GM12878 (cell line): ENCODE measurements around the gene GSKIP. TPM values are rescaled to one million over a fixed set of nuclear protein-coding genes. Genes with fewer than 3 reads are reported as not detected.

Experiments
- ATAC-seq: fragments of 200-7000 bp; cut with Tn5 transposase; 3 replicates; pipeline ENCODE4 v1.9.1; 2020; ENCODE audit warnings: mild to moderate bottlenecking, moderate library complexity
- BruUV-seq: library from RNA; stranded (reverse); fragments of 400-500 nt; replicated peaks from 2 replicates; lab custom pipeline; 2021; lab: Mats Ljungman, UMichigan
- CTCF ChIA-PET: fragments of 300-600 bp; sonication (Branson Sonifier 250); formaldehyde crosslinking; extraction: SDS; loops from one replicate; lab custom pipeline; 2021; ENCODE audit warnings: inconsistent platforms; lab: Yijun Ruan, JAX
- POLR2A ChIA-PET: fragments of 350-600 bp; formaldehyde crosslinking; extraction: SDS; loops from one replicate; lab custom pipeline; 2021; ENCODE audit warnings: inconsistent platforms; lab: Charles Lee
- RAD21 ChIA-PET: fragments of 300-600 bp; sonication (Branson Sonifier 250); formaldehyde crosslinking; loops from one replicate; lab custom pipeline; 2023; ENCODE audit warnings: antibody characterized with exemption; ENCODE audit not compliant: unreplicated experiment; lab: Charles Lee
- SMC1A ChIA-PET: fragments of 300-600 bp; sonication (Branson Sonifier 250); formaldehyde crosslinking; loops from one replicate; lab custom pipeline; 2023; ENCODE audit not compliant: unreplicated experiment, uncharacterized antibody; lab: Charles Lee
- DNase-seq: peaks from one replicate; pipeline ENCODE4 v3.0.0-alpha.2; 2011; ENCODE audit warnings: low read depth, low spot score
- FAIRE-seq: peaks from 3 replicates; lab custom pipeline; 2011; peaks lifted over from hg19 to GRCh38; lab: Jason Lieb, UNC
- H2AFZ ChIP-seq: 2 replicates; pipeline ENCODE4 v1.6.0; 2011; ENCODE audit warnings: low read depth, low read length, control low read depth; ENCODE audit not compliant: control insufficient read depth
- H3K27ac ChIP-seq: 2 replicates; pipeline ENCODE4 v1.5.1; 2011; ENCODE audit warnings: control low read depth; ENCODE audit not compliant: control insufficient read depth, insufficient read depth
- H3K27me3 ChIP-seq, 2 experiments: replicated peaks in 1 of 2; 2 replicates each; pipeline versions ENCODE4 v1.6.0 to v1.6.1; 2011; ENCODE audit warnings: low read length in 1 of 2; ENCODE audit not compliant: control insufficient read depth in 2 of 2, insufficient read depth in 2 of 2
- H3K36me3 ChIP-seq, 2 experiments: 2 replicates each; pipeline ENCODE4 v1.5.1; 2011; ENCODE audit warnings: low read length in 1 of 2; ENCODE audit not compliant: control insufficient read depth in 2 of 2, insufficient read depth in 2 of 2
- H3K4me1 ChIP-seq: 2 replicates; pipeline ENCODE4 v1.6.1; 2011; ENCODE audit warnings: mild to moderate bottlenecking, low read length, moderate library complexity, mixed read lengths; ENCODE audit not compliant: control insufficient read depth, insufficient read depth
- H3K4me2 ChIP-seq: 2 replicates; pipeline ENCODE4 v1.6.0; 2011; ENCODE audit warnings: control low read depth; ENCODE audit not compliant: control insufficient read depth, insufficient read depth
- H3K4me3 ChIP-seq: fragments of 200-600 bp; sonication (generic); 2 replicates; pipeline ENCODE4 v1.5.1; 2016
- H3K79me2 ChIP-seq: 2 replicates; pipeline ENCODE4 v1.6.0; 2011; ENCODE audit warnings: low read length; ENCODE audit not compliant: control insufficient read depth, insufficient read depth
- H3K9ac ChIP-seq: 2 replicates; pipeline ENCODE4 v1.8.0; 2011; ENCODE audit warnings: low read length, control low read depth, mixed read lengths; ENCODE audit not compliant: control insufficient read depth, insufficient read depth
- H3K9me3 ChIP-seq: replicated peaks from 3 replicates; pipeline ENCODE4 v1.5.1; 2011; ENCODE audit warnings: mild to moderate bottlenecking, low read length; ENCODE audit not compliant: control insufficient read depth, insufficient read depth
- H4K20me1 ChIP-seq: 2 replicates; pipeline ENCODE4 v1.6.0; 2011; ENCODE audit not compliant: control insufficient read depth, insufficient read depth
- CTCF ChIP-seq, 3 experiments: IDR thresholded peaks in 2 of 3; conservative IDR thresholded peaks in 1 of 3; 2 replicates each; pipeline ENCODE4 v1.5.1; 2011; ENCODE audit warnings: low read depth in 3 of 3, low read length in 3 of 3, mild to moderate bottlenecking in 3 of 3, control low read depth in 2 of 3, moderate library complexity in 2 of 3, inconsistent platforms in 1 of 3, mixed read lengths in 1 of 3; ENCODE audit not compliant: control insufficient read depth in 2 of 3, insufficient read depth in 1 of 3; ENCODE audit errors: extremely low read depth in 1 of 3
- IKZF1 ChIP-seq: fragments of 450-650 bp; conservative IDR thresholded peaks from 2 replicates; pipeline ENCODE4 v1.6.1; 2017; ENCODE audit warnings: antibody characterized with exemption, mild to moderate bottlenecking
- RAD21 ChIP-seq: IDR thresholded peaks from 2 replicates; pipeline ENCODE4 v1.6.1; 2011; ENCODE audit warnings: mild to moderate bottlenecking, low read depth, low read length, moderate library complexity; ENCODE audit not compliant: insufficient read depth
- SKIL ChIP-seq: fragments of 450-650 bp; IDR thresholded peaks from 2 replicates; pipeline ENCODE4 v1.6.1; 2017; ENCODE audit warnings: mild to moderate bottlenecking, low read depth, inconsistent platforms; ENCODE audit not compliant: poor library complexity, severe bottlenecking
- SMC3 ChIP-seq: IDR thresholded peaks from 2 replicates; pipeline ENCODE4 v1.6.1; 2011; ENCODE audit warnings: low read length, improper control_type of control experiment, borderline replicate concordance
- WGBS: methylation state at CpG from one replicate; pipeline ENCODE4 v1.1.6; 2016; ENCODE audit warnings: low lambda C conversion rate; ENCODE audit not compliant: insufficient replicate concordance, insufficient coverage; ENCODE audit errors: missing lambda C conversion rate; 5-methylcytosine and 5-hydroxymethylcytosine counted together
- in situ Hi-C: fragments of 300-500 bp; cut with MboI; formaldehyde crosslinking; loops from 9 replicates; pipeline ENCODE4 v1.14.3; 2018; ENCODE audit warnings: mixed read lengths
- intact Hi-C: fragments of 100-400 bp; cut with micrococcal nuclease; formaldehyde crosslinking; loops from one replicate; pipeline ENCODE4 v1.14.2; 2022; ENCODE audit not compliant: unreplicated experiment
- polyA plus RNA-seq, 11 experiments: library from polyadenylated mRNA; depleted of rRNA in 4 of 11; unstranded in 6 of 11; stranded (reverse) in 5 of 11; fragments of >200 nt; fragmentation: Nextera tagmentation in 4 of 11; fragmentation: Illumina TruSeq in 1 of 11; extraction: Ambion mirVana in 4 of 11; extraction: Trizol in 1 of 11; gene quantifications; 1 replicate in 1 of 11; 2 replicates in 10 of 11; pipeline versions ENCODE4 v1.2.1 to v1.2.3, GENCODE V29; 2011 to 2016; ENCODE audit warnings: inconsistent platforms in 2 of 11, missing spikeins in 2 of 11, low read depth in 1 of 11
- total RNA-seq, 4 experiments: library from RNA; depleted of rRNA in 3 of 4; stranded (reverse); fragments of >200 nt in 3 of 4; fragmentation: Illumina TruSeq in 1 of 4; extraction: Trizol in 1 of 4; gene quantifications; 2 replicates each; pipeline versions ENCODE4 v1.2.1 to v1.2.3, GENCODE V29; 2013 to 2021

GSKIP gene
- total and polyA plus RNA-seq, 10 of the 15 experiments (the other 5 are each of a cell fraction or from before 2014, with no cell fraction given) = 15.4 to 75.2 (median 26.1) TPM

DNA sequence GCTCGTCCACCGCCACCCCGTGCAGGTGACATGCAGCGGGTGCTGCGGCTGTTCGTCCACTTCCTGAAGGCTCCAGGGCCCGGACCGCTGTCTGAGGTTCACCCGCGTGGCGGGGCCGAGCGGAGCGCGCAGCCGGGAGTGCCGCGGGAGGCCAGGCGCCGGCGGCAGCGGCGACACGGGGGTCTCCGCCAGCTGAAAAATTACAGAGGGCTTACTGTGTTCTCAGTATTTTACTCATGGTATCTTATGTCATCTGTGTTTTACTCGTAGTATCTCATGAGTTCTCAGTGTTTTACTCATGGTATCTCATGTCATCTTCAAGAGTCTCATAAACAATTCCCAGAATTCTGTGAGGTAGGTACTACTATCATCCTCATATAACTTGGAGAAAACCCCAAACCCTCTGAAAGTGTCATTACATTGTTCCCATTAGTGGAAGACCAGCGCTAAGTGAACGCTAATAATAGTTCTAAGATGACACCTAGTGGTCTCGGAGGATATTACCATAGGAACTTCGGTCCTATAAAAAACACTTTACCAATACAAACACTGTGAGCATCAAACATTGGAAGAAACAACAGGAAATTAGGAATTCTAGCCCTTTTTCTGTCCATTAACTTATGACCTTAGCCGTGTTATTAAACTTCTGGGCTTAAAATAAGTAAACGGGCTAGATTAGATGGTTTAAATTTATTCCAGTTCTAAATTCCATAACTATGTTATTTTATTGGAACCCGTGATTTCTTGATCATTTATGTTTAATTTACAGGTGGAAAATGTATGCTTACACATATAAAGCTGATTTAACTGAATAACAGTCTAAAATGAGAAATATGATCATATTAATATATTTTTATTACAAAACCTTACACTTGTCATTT, 61.0 kb downstream of the GSKIP start:
- 4% methylated on average over 26 of the region's 33 CpGs for WGBS
- TF ChIP-seq CTCF (IDR thresholded peaks at IDR 0.05 in 2 of 3, conservative IDR thresholded peaks at IDR 0.05 in 1 of 3; ENCODE audit: control insufficient read depth in 2 of 3, extremely low read depth in 1 of 3, insufficient read depth in 1 of 3, low read depth in 3 of 3, low read length in 3 of 3) = peak; percentile 53 to 86 (median 66); a peak in 5 of 6 replicates
- TF ChIP-seq SKIL = no peak
- TF ChIP-seq IKZF1 = peak; percentile 42; the same call in 1 of the 2 replicates
- TF ChIP-seq SMC3 = peak; percentile 87
- TF ChIP-seq RAD21 = peak; percentile 91
- DNase-seq = peak; percentile 45
- Histone ChIP-seq H4K20me1 (no peaks in the 10 kb centered on the region), H3K4me1 (no peaks in the 10 kb centered on the region), H3K79me2 (no peaks in the 10 kb centered on the region), H3K9ac (peak overlapping the region; percentile 41; the same call in 1 of the 2 replicates), H2AFZ (peak overlapping the region; percentile 93), H3K27me3 (no peaks in the 10 kb centered on the region), H3K27ac (no peak overlapping the region), H3K9me3 (no peaks in the 10 kb centered on the region), H3K4me2 (peak overlapping the region; percentile 92), H3K36me3 (no peaks in the 10 kb centered on the region), H3K4me3 (peak overlapping the region; percentile 64)
- in situ Hi-C loops (loop anchor here (10.0 kb wide), 1 partner anchor 330 kb away; no protein-coding TSS in a partner anchor), intact Hi-C loops (loop anchor here (1.0 to 5.0 kb wide), 3 partner anchors 127 to 862 kb away; no protein-coding TSS in a partner anchor)
- peak; percentile 78 for FAIRE-seq
- POLR2A ChIA-PET = interaction anchor here (0.6 kb wide), 1 partner anchor 1675 kb away, joined by 5 read pairs; no protein-coding TSS in a partner anchor
- ATAC-seq = peak; percentile 93
- no TSS peak for BruUV-seq
- SMC1A ChIA-PET = interaction anchor here (0.7 to 2.2 kb wide), 3 partner anchors 124 to 1703 kb away, joined by 3 to 9 read pairs (median 3); no protein-coding TSS in a partner anchor
- CTCF ChIA-PET = interaction anchor here (0.6 to 5.6 kb wide), 7 partner anchors 9 to 127 kb away, joined by 3 to 51 read pairs (median 3); no protein-coding TSS in a partner anchor
- RAD21 ChIA-PET = interaction anchor here (1.0 to 1.1 kb wide), 2 partner anchors 127 to 133 kb away, joined by 3 to 4 read pairs; no protein-coding TSS in a partner anchor
